Fibroblast of lung (primary cell): Measurements from ENCODE around the gene EYA3. TPM values are rescaled to one million over a fixed set of nuclear protein-coding genes. Genes with fewer than 3 reads are reported as not detected.

Experiments used
- DNase-seq, 2 donors: peaks; one replicate each; pipeline versions ENCODE4 v3.0.0 to v3.0.0-alpha.2; 2010; ENCODE audit warnings: low read depth in 2 of 2
- H2AFZ ChIP-seq: 2 replicates; pipeline ENCODE4 v1.5.1; 2012; ENCODE audit warnings: low read length, control low read depth, inconsistent platforms
- H3K27ac ChIP-seq: 2 replicates; pipeline ENCODE4 v1.5.1; 2011; ENCODE audit warnings: low read length, control low read depth; ENCODE audit not compliant: insufficient read depth
- H3K27me3 ChIP-seq: 2 replicates; pipeline ENCODE4 v1.5.1; 2011; ENCODE audit warnings: mild to moderate bottlenecking, low read length; ENCODE audit not compliant: control insufficient read depth, insufficient read depth
- H3K36me3 ChIP-seq: 2 replicates; pipeline ENCODE4 v1.5.1; 2011; ENCODE audit warnings: low read length; ENCODE audit not compliant: control insufficient read depth, insufficient read depth
- H3K4me1 ChIP-seq: 2 replicates; pipeline ENCODE4 v1.5.1; 2011; ENCODE audit warnings: low read length; ENCODE audit not compliant: control insufficient read depth, insufficient read depth; ENCODE audit errors: extremely low read depth
- H3K4me2 ChIP-seq: 2 replicates; pipeline ENCODE4 v1.5.1; 2011; ENCODE audit warnings: low read length, control low read depth; ENCODE audit not compliant: insufficient read depth; ENCODE audit errors: extremely low read depth
- H3K4me3 ChIP-seq, 4 experiments: fragments of 200-600 bp in 1 of 4; sonication (generic) in 1 of 4; replicated peaks in 1 of 4; 2 replicates each; pipeline ENCODE4 v1.5.1; 2011 to 2016; ENCODE audit warnings: low read length in 4 of 4, low read depth in 3 of 4, mild to moderate bottlenecking in 3 of 4, control low read depth in 2 of 4, inconsistent platforms in 1 of 4, mixed read lengths in 1 of 4; ENCODE audit not compliant: insufficient read depth in 1 of 4; ENCODE audit errors: control extremely low read depth in 1 of 4
- H3K79me2 ChIP-seq: 2 replicates; pipeline ENCODE4 v1.5.1; 2012; ENCODE audit warnings: mild to moderate bottlenecking, low read length, inconsistent platforms; ENCODE audit not compliant: control insufficient read depth, insufficient read depth
- H3K9ac ChIP-seq: 2 replicates; pipeline ENCODE4 v1.5.1; 2011; ENCODE audit warnings: mild to moderate bottlenecking, low read length, control low read depth; ENCODE audit not compliant: insufficient read depth
- H3K9me3 ChIP-seq: 2 replicates; pipeline ENCODE4 v1.5.1; 2012; ENCODE audit warnings: low read depth, low read length; ENCODE audit not compliant: control insufficient read depth, insufficient read depth
- H4K20me1 ChIP-seq: 2 replicates; pipeline ENCODE4 v1.5.1; 2011; ENCODE audit warnings: low read length; ENCODE audit not compliant: control insufficient read depth, insufficient read depth; ENCODE audit errors: extremely low read depth
- EZH2 ChIP-seq: IDR thresholded peaks from 2 replicates; pipeline ENCODE4 v1.5.1; 2012; ENCODE audit warnings: low read length, control low read depth, mild to moderate bottlenecking; ENCODE audit errors: missing control alignments
- polyA plus RNA-seq, 2 donors: library from polyadenylated mRNA; depleted of rRNA in 1 of 2; stranded (reverse) in 1 of 2; unstranded in 1 of 2; fragments of >200 nt; gene quantifications; 2 replicates each; pipeline ENCODE4 v1.2.1, GENCODE V29; 2011 to 2012; ENCODE audit warnings: missing spikeins in 1 of 2
- total RNA-seq: library from RNA; depleted of rRNA; stranded (reverse); fragments of >200 nt; gene quantifications from 2 replicates; pipeline ENCODE4 v1.2.1, GENCODE V29; 2014
- TF ChIP-seq, protein P1 (sequence below), 2 donors: IDR thresholded peaks in 1 of 2; conservative IDR thresholded peaks in 1 of 2; 1 replicate in 1 of 2; 2 replicates in 1 of 2; pipeline ENCODE4 v1.5.1; 2011 to 2012; ENCODE audit warnings: low read length in 2 of 2, control low read depth in 1 of 2, inconsistent platforms in 1 of 2, low read depth in 1 of 2, mild to moderate bottlenecking in 1 of 2

EYA3 gene
- total and polyA plus RNA-seq, 2 donors (not counting 1 experiment from before 2014, with no cell fraction given): 11.2 to 17.5 TPM

DNA sequence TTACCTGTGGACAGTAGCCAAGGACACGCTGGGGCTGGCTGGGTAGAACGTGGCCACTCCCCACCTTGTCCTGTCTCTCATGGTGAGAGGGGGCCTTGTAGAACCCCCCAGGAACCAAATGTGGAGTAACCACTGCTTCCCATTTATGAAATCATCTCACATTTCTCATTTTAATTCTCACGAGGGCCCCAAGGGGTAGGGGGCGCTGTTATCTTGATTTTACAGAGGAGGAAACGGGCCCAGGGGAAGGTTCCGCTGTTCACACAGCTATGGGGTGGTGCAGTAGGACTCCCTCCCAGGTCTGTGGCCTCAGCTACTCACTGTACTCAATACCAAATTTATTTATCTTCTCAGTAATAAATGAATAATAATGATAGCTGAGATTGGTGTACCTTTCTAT is 148.1 kb downstream of the EYA3 start:
- no peak for TF ChIP-seq EZH2
- TF ChIP-seq, protein P1, sequence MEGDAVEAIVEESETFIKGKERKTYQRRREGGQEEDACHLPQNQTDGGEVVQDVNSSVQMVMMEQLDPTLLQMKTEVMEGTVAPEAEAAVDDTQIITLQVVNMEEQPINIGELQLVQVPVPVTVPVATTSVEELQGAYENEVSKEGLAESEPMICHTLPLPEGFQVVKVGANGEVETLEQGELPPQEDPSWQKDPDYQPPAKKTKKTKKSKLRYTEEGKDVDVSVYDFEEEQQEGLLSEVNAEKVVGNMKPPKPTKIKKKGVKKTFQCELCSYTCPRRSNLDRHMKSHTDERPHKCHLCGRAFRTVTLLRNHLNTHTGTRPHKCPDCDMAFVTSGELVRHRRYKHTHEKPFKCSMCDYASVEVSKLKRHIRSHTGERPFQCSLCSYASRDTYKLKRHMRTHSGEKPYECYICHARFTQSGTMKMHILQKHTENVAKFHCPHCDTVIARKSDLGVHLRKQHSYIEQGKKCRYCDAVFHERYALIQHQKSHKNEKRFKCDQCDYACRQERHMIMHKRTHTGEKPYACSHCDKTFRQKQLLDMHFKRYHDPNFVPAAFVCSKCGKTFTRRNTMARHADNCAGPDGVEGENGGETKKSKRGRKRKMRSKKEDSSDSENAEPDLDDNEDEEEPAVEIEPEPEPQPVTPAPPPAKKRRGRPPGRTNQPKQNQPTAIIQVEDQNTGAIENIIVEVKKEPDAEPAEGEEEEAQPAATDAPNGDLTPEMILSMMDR (conservative IDR thresholded peaks at IDR 0.05 in 1 of 2, IDR thresholded peaks at IDR 0.05 in 1 of 2; ENCODE audit: low read depth in 1 of 2, low read length in 2 of 2): peak; percentile 37 to 40
- Histone ChIP-seq H2AFZ (no peak overlapping the region), H3K36me3 (no peaks in the 10 kb centered on the region), H3K79me2 (no peaks in the 10 kb centered on the region), H3K27me3 (peaks cover 8% of the 10 kb centered on the region), H3K4me2 (no peak overlapping the region), H3K4me3 (no peak overlapping the region), H3K9me3 (no peaks in the 10 kb centered on the region), H3K9ac (no peak overlapping the region), H3K27ac (no peak overlapping the region), H3K4me1 (no peaks in the 10 kb centered on the region), H4K20me1 (no peaks in the 10 kb centered on the region)
- peak; percentile 10 to 31 for DNase-seq

DNA sequence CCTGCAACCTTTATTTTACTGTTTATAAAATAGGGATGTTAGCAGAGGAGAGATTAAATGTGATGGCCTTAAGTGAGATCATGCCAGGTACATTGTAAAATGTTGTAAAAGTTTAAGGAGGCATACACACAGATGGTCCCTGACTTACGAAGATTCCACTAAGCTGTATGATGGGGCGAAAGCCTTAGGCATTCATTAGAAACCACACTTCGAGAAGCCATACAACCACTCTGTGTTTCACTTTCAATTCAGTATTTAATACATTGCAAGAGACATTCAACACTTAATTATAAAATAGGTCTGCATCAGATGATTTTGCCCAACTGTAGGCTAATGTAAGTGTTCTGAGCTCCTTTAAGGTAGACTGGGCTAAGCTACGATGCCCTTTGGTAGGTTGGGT is 149.9 kb downstream of the EYA3 start:
- no peak overlapping the region for H3K9ac ChIP-seq
- no peak overlapping the region for H3K27ac ChIP-seq
- no peak for DNase-seq
- H3K4me1 ChIP-seq: no peaks in the 10 kb centered on the region
- no peaks in the 10 kb centered on the region for H3K9me3 ChIP-seq
- H3K27me3 ChIP-seq: peaks cover 13% of the 10 kb centered on the region
- H2AFZ ChIP-seq: no peak overlapping the region
- H3K4me2 ChIP-seq: no peak overlapping the region
- H3K4me3 ChIP-seq: no peak overlapping the region
- no peaks in the 10 kb centered on the region for H4K20me1 ChIP-seq
- H3K36me3 ChIP-seq: no peaks in the 10 kb centered on the region
- no peak for TF ChIP-seq EZH2
- TF ChIP-seq, protein P1 (conservative IDR thresholded peaks at IDR 0.05 in 1 of 2, IDR thresholded peaks at IDR 0.05 in 1 of 2; ENCODE audit: low read depth in 1 of 2, low read length in 2 of 2): no peak
- H3K79me2 ChIP-seq: no peaks in the 10 kb centered on the region

DNA sequence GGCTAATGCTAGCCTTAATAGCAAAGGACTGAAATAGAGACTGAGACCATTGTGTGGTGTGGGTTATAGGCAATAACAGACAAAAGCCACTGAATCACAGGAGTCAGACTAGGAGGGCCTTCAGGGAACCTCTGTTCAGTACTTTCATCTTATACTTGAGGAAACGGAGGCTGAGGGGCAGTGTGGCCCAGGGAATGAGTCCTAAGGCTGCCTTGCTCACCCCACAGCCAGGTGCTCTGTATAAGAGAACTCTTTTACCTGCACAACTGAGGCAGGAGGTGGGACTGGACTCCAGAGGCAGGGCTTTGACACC is 150.9 kb downstream of the EYA3 start:
- Histone ChIP-seq H3K9me3 (no peaks in the 10 kb centered on the region), H3K79me2 (no peaks in the 10 kb centered on the region), H3K36me3 (no peaks in the 10 kb centered on the region), H3K27me3 (peaks cover 13% of the 10 kb centered on the region), H2AFZ (no peak overlapping the region), H3K9ac (no peak overlapping the region), H3K4me3 (no peak overlapping the region), H3K27ac (no peak overlapping the region), H3K4me1 (no peaks in the 10 kb centered on the region), H3K4me2 (no peak overlapping the region), H4K20me1 (no peaks in the 10 kb centered on the region)
- no peak for DNase-seq
- no peak for TF ChIP-seq EZH2
- TF ChIP-seq, protein P1 (conservative IDR thresholded peaks at IDR 0.05 in 1 of 2, IDR thresholded peaks at IDR 0.05 in 1 of 2; ENCODE audit: low read depth in 1 of 2, low read length in 2 of 2): no peak
